Measurements from ENCODE around the gene TUFT1.

TUFT1 gene, protein sequence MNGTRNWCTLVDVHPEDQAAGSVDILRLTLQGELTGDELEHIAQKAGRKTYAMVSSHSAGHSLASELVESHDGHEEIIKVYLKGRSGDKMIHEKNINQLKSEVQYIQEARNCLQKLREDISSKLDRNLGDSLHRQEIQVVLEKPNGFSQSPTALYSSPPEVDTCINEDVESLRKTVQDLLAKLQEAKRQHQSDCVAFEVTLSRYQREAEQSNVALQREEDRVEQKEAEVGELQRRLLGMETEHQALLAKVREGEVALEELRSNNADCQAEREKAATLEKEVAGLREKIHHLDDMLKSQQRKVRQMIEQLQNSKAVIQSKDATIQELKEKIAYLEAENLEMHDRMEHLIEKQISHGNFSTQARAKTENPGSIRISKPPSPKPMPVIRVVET

DNA sequence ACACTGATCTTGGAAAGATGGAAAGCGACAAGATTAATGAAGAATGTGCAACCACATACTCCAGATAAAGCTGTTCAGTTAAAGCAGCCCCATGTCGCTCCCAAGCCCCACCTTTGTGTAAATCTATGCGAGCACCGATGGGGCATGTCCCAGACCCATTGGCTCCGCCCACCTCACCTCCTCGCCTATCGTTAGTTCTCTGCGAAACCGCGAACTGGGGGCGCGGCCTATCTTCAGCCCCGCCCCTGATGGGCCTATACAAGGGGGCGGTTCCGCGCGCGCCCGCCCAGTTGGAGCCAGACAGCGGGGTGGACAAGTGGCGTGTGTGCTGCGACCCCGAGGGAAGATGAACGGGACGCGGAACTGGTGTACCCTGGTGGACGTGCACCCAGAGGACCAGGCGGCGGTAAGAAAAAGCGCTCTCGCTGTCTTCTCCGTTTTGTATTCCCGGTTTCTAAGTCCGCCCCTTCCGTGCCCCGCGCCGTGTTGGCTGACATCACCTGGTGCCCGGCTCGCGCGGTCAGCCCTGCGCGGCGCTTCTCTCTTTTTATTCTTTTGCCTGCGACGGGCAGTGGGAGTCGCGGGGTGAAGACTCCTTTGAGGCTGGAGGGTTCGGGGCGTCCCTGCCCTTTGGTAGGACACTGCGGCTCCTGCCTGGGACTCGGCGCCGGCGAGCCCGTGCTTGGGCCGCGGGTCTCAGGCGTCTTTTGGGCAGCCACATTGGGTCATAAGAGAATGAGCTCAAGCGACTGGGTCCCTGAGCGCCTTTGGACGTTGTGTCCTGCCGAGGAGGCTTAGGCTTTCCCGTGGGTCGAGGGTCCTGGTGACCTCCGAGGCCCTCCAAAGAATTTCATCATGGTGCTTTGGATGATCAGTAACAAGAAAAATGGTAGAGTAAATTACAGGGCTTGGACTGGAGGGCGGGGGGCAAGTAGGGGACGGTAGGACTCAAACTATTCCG lies at the start of gene TUFT1:
TUFT1 (plus strand) TSS at position 289 of the 961 bp plus-strand sequence; CDS start at position 347, 58 bp downstream.
- peak; percentile 92 for DNase-seq (ENCODE audit: low read depth)

DNA sequence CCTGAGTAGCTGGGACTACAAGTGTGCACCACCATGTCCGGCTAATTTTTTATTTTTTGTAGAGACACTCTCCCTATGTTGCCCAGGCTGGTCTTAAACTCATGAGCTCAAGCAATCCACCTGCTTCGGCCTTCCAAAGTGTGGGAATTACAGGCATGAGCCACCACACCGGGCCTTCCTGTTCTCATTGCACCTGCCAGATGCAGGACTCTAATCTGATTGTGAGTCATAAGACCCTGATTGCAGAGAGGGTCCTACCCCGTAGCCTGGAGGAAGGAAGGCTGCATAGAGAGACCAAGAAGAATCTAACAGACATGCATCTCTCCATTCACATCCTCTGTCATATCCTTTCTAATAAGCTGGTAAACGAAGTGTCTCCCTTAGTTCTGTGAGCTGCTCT lies 48.5 kb upstream of the TUFT1 start:
- DNase-seq (ENCODE audit: low read depth) = no peak

DNA sequence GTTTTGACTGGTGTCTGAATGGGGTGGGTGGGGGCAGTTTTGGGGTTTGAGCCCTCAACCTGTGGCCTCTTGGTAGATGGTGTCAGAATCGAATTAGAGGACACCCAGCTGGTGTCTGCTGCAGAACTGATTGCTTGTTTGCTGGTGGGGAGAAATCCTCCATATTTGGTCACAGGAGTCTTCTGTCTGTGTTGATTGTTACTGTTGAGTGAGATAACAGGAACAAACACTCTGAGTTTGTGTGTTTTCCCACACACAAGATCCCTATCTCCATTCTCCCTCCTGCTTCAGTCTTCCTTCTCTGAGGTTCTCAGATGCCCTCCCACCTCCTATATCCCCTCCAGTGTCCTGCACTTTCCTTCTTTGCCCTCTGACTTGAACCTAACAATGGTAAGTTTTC lies 48.0 kb upstream of the TUFT1 start:
- DNase-seq (ENCODE audit: low read depth) = no peak

DNA sequence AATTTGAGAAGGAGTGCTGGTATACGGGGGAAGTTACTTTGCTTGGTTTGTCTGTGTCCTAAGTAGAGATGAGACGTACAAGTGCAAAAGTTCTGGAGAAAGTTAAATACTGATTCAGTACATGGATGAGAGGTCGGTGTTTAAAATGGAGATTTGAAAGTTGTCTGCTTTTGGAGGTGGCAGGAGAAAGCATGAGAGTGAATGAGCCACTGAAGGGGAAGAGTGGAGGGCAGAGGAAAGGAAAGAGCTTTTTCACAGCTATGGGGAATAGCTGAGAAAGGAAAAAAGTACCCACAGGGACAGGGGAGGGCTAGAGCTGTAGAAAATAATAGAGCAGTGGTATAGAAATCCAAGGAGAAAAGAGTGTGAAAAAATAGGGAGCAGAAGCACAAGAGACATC lies 47.1 kb upstream of the TUFT1 start:
- DNase-seq (ENCODE audit: low read depth) = no peak

DNA sequence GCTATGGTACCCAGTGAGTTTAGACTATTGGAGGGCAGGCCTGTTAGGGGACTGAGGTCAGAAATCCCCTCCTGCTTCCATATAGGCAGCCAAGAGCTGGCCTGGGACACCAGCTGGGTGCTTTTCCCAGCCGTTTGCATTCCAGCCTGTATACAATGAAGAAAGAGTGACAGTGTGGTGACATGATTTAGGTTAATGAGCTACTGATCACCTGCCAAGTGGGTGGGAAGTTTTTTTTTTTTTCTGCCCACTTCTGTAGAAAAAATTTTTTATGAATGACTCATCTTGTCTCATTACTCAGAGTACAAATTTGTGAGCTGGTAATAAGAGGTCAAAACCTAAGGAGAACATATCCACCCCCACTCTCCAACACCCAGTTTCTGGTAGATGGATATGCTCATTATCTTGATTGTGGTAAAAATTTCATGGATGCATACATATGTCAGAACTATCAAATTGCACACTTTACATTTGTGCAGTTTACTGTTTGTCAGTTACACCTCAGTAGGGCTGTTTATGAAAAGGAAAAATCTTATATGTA lies 45.3 kb upstream of the TUFT1 start:
- DNase-seq (ENCODE audit: low read depth) = no peak

DNA sequence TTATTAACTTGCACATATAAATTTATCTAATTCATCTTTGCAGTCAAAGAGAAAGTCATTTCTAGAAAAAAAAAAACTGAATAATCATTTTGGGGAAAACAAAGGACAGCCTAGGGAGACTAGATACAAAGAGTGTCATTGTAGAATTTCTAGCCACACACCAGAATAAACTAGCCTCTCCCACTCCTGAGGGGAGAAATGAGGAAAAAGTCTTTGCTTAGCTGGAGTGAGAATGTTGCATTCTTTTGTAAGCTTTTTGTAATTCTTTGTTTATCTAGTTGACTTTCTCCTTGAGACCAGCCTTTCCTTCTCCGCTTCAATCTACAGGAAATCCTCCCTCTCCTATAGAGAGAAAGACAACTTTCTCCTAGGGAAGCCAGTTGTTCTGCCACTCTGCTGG lies 44.8 kb upstream of the TUFT1 start:
- DNase-seq (ENCODE audit: low read depth) = no peak

DNA sequence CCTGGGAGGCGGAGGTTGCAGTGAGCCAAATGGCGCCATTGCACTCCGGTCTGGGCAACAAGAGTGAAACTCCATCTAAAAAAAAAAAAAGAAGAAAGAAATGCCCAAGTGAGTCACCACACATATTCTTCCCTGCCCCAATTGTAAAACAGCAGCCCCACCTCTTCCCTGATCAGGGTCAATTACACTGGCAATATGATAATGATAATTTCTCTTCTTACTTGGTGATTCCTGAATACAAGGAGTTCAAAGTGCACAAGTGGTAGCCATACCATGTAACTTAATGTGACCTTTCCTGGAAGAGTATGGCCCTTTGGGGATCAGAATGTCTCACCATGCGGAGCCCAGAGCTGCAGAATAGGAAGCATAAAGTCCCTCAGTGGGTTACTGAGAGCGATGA lies 40.7 kb upstream of the TUFT1 start:
- no peak for DNase-seq (ENCODE audit: low read depth)

DNA sequence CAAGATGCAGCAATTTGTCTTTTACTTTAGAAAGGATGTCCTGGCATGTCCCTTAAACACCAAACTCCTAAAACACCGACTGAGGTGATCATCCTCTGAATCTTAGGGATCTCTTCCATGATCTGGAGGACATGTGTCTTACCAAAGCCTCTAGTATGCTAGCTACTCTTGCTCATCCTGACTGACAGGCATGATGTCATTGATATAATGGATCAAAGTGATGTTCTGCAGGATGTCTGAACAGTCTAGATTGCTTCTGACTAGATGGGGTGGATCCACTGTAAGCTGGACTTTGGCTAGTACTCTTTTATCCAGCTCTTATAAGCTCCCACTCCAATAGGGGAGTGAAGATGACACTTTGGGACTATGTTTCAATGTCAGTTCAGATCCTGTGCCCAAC lies 40.2 kb upstream of the TUFT1 start:
- DNase-seq (ENCODE audit: low read depth) = no peak

DNA sequence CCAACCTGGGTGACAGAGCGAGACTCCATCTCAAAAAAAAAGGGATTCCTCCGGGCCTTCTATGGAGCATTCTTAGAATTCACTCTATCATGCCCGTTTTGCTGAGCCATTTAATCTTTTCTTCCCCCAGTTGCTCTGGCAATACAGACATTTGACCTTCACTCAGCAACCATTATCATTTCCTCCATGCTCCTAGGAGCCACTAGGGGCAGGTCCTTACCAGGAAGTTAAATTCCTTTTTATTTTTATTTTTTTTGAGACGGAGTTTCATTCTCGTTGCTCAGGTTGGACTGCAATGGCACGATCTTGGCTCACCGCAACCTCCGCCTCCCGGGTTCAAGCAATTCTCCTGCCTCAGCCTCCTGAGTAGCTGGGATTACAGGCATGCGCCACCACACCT lies 38.6 kb upstream of the TUFT1 start:
- DNase-seq (ENCODE audit: low read depth) = no peak

DNA sequence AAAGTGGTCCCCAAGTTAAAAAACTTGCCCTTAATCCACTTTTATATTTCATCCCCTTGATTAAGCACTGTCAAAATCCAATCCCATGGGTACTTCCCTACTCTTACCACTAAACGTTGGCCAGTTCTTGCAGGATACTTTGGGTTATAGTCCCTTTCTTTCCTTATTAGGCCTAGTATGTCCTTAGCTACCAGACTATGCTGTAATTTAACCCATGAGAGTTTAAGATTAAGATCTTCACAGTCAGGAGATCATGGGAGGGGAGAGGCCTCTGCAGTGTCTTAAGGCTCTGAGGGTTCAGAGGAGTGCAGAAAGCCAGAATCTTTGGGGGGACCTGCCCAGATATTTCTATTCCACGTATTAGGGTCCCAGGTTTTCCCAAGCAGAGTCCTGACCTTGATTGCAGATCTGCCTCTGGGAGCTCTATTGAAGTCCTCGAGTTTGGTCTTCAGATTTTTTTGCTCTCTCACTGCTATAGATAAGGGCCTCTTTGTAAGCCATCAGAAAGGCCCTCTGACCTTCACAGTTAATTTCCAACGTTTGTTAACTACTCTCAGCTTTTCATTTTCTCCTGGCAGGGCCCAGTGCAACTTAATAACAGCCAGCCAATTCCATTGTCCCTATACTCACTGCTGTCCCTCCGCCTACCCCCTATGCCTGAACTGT lies 37.9 kb upstream of the TUFT1 start:
- DNase-seq (ENCODE audit: low read depth) = no peak

DNA sequence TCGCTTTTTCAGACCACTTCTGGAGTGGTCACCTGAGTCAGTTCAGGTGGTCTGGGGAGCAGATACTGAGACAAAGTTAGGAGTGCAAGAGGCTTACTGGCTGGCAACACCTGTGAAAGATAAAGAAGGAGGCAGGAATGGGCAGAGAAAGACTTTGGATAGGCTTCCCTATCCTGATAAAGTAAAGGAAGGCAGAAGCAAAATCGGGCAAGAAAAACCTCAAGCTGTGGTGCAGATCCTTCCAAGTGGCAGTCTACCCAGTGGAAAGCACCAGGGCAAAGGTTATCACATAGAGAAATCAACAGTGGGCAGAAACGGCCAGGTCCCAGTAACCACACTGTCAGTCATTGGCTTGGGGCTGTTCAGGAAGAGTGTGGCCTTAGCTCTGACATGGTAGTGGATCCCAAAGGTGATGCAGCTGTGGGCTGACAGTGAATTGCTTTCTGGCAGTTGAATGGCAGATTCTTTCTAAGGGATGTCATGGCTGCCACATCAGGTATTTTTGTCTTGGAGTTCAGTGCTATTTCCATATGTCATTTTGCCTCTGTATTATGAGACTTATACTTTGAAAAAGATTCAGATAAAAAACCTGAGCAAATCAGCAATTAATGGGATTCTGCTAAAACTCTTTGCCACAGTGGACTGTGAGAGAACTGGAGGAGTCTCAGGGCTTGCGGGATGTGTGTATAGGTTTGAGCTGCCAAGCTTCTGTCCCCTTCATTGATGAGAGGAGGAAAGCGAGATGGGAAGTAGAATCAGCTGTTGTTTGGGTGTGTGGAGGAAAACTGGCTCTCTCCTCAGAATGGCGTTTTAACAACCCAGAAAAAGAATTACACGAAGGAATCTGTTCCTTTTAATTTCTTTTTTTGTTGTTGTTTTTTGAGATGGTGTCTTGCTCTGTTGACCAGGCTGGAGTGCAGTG lies 37.0 kb upstream of the TUFT1 start:
- DNase-seq (ENCODE audit: low read depth) = no peak

DNA sequence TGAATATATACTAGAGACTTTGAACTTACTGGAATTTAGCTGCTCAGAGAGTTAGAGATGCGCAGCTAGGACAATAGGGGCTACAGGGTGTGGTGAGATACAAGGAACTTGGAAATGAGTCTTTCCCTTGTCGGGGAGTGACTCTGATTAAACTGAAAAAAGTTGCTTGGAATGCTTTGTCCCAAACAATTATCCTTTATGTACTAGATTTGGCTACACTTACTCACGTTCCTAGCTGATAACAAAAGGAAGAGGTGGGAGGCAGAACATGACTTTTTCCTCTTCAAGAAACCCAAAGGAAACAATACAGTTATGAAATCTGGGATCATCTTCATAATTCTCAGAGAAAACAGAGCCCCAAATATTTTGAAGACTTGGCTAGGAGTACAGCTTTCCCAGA lies 35.9 kb upstream of the TUFT1 start:
- no peak for DNase-seq (ENCODE audit: low read depth)

DNA sequence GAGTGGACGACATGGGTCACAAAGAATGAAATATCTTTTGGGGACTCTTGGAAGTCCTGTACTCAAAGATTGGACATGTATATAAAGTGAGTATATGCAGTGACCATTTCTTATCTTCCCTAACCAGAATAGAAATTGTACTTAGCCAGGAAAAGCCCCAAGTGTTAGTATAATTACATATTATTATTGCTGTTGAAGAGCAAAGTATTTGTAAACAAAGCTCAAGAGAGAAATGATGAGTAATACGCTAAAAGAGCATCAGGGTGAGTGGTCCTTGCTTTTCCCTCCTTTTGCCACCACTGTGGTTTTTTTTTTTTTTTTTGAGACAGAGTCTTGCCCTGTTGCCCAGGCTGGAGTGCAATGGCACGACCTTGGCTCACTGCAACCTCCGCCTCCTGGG lies 35.4 kb upstream of the TUFT1 start:
- no peak for DNase-seq (ENCODE audit: low read depth)

DNA sequence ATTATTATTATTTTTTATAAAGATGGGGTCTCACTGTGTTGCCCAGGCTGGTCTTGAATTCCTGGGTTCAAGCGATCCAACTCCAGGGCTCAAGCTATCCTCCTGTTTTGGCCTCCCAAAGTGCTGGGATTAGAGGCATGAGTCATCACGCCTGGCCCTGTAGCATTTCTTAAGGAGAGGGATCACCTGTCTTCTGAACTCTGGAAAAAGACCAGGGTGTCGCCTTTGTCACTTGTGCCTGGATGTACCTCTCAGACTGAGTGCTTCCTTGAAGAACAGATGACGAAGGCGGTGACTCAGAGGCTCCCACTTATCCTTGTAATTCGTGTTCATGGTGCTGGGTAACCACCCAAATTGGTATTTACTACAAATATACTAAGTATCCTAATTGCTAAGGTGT lies 31.3 kb upstream of the TUFT1 start:
- DNase-seq (ENCODE audit: low read depth) = no peak

DNA sequence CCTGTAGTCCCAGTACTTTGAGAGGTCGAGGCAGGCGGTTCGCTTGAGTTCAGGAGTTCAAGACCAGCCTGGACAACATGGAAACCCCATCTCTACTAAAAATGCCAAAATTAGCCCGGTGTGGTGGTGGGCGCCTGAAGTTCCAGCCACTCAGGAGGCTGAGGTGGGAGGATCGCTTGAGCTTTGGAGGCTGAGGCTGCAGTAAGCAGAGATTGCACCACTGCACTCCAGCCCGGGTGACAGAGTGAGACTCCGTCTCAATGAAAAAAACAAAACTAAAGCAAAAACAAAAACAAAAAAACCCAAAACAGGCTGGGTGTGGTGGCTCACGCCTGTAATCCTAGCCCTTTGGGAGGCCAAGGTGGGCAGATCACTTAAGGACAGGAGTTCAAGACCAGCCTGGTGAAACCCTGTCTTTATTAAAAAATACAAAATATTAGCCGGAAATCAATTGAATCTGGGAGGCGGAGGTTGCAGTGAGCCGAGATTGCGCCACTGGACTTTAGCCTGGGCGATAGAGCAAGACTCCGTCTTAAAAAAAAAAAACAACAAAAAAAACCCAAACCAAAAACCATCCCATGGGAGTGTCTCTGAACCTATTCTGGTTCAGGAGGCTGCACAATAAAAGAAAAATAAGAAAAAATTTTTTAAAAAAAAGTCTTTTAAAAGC lies 30.6 kb upstream of the TUFT1 start:
- no peak for DNase-seq (ENCODE audit: low read depth)

DNA sequence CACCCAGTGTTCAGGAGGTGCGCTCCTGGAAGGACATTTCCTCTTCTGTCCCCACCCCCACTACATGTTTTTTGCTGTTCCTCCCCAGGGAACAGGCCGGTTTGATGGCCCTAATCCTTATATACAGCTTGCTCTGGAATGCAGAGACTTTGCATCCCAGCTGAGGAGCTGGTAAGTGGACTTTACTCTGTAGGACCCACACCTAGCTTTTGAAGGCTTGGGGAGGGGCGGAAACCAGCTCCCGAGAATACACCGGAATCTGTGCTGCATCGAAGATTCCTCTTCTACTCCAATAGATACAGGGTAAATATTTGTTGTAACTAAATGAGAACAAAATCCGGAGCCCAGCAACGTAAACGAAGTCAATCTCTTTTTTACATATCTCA lies 30.1 kb upstream of the TUFT1 start:
- DNase-seq (ENCODE audit: low read depth) = no peak

DNA sequence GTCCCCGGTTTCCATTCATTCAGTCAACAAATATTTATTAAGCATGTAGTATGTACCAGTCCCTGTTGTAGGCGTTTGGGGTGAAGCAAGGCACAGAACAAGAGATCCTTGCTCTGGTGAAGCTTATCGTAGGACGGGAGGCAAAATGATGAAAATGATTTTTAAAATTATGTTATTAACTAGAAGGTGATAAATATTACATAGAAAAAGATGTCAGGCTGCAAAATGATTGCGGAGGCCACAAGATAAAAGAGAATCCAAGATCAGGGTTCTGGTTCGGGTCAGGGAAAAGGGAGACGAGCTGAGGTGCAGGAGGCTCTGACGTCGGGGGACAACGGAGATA lies 29.5 kb upstream of the TUFT1 start:
- no peak for DNase-seq (ENCODE audit: low read depth)

DNA sequence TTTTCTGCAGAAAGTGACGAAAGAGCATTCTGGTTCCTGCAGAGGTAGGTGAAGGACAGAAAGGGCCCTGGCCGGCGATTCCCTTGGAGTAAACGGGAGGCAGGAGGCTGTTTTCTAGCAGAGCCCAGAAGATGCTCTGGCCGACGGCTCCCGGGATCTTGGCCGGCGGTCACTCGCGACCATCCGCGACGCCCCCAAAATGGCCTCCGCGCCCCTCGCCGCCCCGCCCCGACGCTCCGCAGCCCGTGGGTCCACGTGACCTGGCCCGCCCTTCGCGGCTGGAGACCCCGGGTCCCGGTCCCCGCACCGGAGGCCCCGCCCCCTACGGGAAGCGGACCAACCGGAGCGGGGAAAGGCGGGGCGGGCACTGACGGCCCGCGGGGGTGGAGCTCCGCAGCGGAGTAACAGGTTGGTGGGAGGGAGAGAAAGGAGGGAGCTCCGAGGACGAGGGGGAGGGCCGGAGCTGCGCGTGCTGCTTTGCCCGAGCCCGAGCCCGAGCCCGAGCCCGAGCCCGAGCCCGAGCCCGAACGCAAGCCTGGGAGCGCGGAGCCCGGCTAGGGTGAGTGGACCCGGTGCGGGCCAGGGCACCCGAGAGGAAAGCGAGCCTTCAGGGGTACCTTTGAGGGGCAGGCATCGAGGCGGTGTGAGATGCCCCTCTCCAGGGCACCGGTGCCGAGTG lies 29.0 kb upstream of the TUFT1 start, which contains the start of gene CGN:
CGN (plus strand) TSS at position 431 of the 679 bp plus-strand sequence. CDS start 7,133 bp downstream, outside the sequence.
- peak; percentile 76 for DNase-seq (ENCODE audit: low read depth)

DNA sequence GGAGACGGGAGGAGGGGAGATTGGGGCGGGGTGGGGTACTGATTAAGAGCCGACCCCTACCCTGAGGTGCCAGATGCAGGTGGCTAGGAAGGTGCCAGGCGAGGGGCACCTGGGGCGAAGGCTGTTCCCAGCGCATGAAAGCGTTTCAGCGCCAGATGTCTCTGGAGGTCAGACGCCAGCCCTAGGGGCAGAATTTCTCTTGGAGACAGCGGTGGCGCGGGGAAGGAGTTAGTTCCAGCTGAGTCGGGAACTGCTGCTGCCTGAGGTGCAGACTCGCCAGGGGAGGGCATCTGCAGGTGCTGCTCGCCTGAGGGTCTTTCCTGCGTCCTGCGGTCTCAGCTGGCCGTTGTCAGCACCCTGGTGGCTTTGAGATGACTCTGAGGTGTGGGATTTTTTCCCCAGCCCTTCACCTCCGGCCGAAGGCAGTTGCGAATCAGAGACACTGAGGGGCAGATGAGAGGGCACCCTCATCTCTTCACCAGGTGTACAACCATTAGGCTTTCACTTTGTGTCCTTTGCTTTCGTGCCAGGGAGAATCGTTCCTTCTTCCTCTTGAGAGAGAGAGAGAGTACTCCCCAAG lies 28.4 kb upstream of the TUFT1 start:
- no peak for DNase-seq (ENCODE audit: low read depth)

DNA sequence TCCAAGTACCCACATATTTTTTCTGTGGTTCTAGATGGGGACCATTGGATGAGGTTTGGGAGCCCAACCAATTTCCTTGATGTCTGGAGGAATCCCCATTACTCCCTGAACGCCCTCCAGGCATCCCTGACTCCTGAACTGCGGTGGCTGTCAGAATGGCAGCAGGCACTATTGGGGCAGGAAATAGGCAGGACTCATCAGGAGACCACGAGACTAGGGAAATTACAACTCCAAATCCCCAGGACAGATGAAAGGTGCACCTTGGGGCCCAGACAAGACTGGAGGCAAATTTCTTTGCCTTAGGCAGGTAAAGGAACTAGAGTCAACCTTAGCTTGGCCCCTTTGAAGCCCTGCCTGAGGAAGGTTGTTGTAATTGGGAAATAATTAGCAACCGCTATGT lies 27.8 kb upstream of the TUFT1 start:
- DNase-seq (ENCODE audit: low read depth) = no peak
